Measurements from ENCODE around the gene EFHC1.

The EFHC1 gene

GRCh38 chr6:52503323-52503747, 83.2 kb downstream of the EFHC1 start:
- no peak for TF ChIP-seq TSHZ2 (CRISPR knock-in tag; IDR thresholded peaks at IDR 0.05)
- TF ChIP-seq OSR1 (CRISPR knock-in tag; IDR thresholded peaks at IDR 0.05) = no peak
- no peak for TF ChIP-seq PATZ1 (CRISPR knock-in tag; IDR thresholded peaks at IDR 0.05; ENCODE audit: borderline replicate concordance)
- no peak for TF ChIP-seq GLIS3 (CRISPR knock-in tag; IDR thresholded peaks at IDR 0.05)
- TF ChIP-seq ZNF70 (CRISPR knock-in tag; IDR thresholded peaks at IDR 0.05) = no peak
- no peak for TF ChIP-seq ZFP3 (CRISPR knock-in tag; IDR thresholded peaks at IDR 0.05)
- no peak for TF ChIP-seq TCF4 (CRISPR knock-in tag; IDR thresholded peaks at IDR 0.05; ENCODE audit: borderline replicate concordance)
- TF ChIP-seq ZC3H10 (CRISPR knock-in tag; IDR thresholded peaks at IDR 0.05) = no peak
- peak; percentile 38 for ATAC-seq

GRCh38 chr6:52503851-52504781, 84.0 kb downstream of the EFHC1 start:
- ATAC-seq = peak; percentile 78
- TF ChIP-seq BACH2 (CRISPR knock-in tag; IDR thresholded peaks at IDR 0.05; ENCODE audit: borderline replicate concordance) = no peak
- peak; percentile 27; the same call in 1 of the 2 replicates for TF ChIP-seq PATZ1 (CRISPR knock-in tag; IDR thresholded peaks at IDR 0.05; ENCODE audit: borderline replicate concordance)

- no peak for ATAC-seq
- TF ChIP-seq SNAI2 (CRISPR knock-in tag; IDR thresholded peaks at IDR 0.05) (no peak), ZC3H10 (CRISPR knock-in tag; IDR thresholded peaks at IDR 0.05) (no peak), TOX (CRISPR knock-in tag; IDR thresholded peaks at IDR 0.05; ENCODE audit: borderline replicate concordance) (no peak), ZNF70 (CRISPR knock-in tag; IDR thresholded peaks at IDR 0.05) (no peak), TCF4 (CRISPR knock-in tag; IDR thresholded peaks at IDR 0.05; ENCODE audit: borderline replicate concordance) (no peak), PATZ1 (CRISPR knock-in tag; IDR thresholded peaks at IDR 0.05; ENCODE audit: borderline replicate concordance) (no peak), CSDC2 (CRISPR knock-in tag; IDR thresholded peaks at IDR 0.05) (no peak), ARNTL (CRISPR knock-in tag; IDR thresholded peaks at IDR 0.05; ENCODE audit: borderline replicate concordance, low read depth) (no peak), CSRNP3 (CRISPR knock-in tag; IDR thresholded peaks at IDR 0.05) (no peak), ZFP3 (CRISPR knock-in tag; IDR thresholded peaks at IDR 0.05) (no peak), BACH2 (CRISPR knock-in tag; IDR thresholded peaks at IDR 0.05; ENCODE audit: borderline replicate concordance) (no peak), ZNF8 (CRISPR knock-in tag; IDR thresholded peaks at IDR 0.05) (no peak), ZFP30 (CRISPR knock-in tag; IDR thresholded peaks at IDR 0.05) (no peak), ZNF565 (CRISPR knock-in tag; conservative IDR thresholded peaks at IDR 0.05; ENCODE audit: low read depth) (no peak)
Measured at GRCh38 chr6:52504782-52505136, 84.6 kb downstream of the EFHC1 start.
